Activated T-cell treated with anti-CD3 and anti-CD28 coated beads for 48 hours (primary cell): Measurements from ENCODE around the gene NAA16.
A peak's percentile ranks its signal among the peaks of the same experiment; 100 is the strongest.
"Not testable (repeated sequence)": the region's sequence is repeated elsewhere in the genome, so short reads cannot be mapped to it uniquely, and the experiment has no call there.

Source experiments
- DNase-seq: peaks from one replicate; pipeline ENCODE4 v3.0.0-alpha.2; 2020; ENCODE audit warnings: low read depth

NAA16 gene

DNA sequence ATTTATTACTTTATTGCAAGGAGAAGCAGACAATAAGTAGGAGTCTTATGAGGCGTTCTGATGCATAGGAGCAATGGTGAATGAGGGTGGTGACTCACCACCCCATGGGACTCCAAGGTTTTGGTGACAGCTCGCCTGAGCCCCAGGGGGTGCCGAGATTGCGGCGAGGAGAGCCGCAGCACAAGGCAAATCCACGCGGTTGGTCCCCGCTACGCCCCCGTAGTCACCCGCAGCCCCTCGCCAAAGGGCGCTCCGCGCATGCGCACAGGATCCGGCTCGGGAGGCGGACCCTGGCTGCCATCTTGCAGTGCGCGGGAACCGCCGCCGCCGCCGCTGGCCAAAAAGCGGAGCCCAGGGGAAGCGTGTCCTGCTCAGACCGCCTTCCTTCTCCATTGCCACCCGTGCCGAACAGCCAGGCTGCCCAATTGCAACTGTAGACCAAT is at the start of gene NAA16:
Gene NAA16, plus strand, starts transcription at position 305 of the 443 bp plus-strand sequence. CDS start 262 bp downstream, outside the sequence.
- DNase-seq: peak; percentile 97

DNA sequence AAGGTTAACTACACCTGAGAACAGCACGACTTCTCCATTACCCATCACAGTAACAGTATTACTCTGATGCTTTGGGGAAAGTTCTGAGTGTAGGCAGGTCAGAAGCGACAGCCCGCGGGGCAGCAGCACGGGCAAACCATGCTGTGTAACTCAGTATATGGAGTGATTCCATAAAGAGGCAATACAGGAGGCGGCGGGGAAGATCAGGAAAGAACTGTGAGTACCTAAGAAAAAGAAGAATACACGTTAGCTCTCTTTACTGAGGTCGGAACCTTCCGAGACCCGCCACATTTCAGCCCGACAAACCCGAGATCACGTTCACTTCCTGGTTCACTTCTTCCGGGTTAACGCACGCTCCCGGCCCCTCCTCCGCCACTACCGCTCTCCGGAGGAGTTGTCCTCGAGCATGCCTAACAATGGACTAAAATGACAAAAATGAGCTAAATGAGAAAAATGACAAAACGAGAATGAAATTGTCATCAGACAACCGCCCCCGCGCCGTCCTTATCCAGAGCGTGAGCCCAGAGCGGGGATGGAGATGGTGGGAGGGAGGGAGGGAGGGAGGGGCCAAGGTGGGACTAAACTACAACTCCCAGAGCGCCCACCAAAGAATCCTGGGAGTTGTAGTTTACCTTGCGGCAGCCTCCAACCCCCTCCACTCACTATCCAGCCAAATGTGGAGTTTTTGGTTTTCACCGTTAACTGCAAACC is 47.7 kb upstream of the NAA16 start, which contains the start of gene MTRF1:
Gene MTRF1, minus strand, starts transcription at position 316 of the 711 bp plus-strand sequence. CDS start 2,669 bp downstream, outside the sequence.
- peak; percentile 71 for DNase-seq

DNA sequence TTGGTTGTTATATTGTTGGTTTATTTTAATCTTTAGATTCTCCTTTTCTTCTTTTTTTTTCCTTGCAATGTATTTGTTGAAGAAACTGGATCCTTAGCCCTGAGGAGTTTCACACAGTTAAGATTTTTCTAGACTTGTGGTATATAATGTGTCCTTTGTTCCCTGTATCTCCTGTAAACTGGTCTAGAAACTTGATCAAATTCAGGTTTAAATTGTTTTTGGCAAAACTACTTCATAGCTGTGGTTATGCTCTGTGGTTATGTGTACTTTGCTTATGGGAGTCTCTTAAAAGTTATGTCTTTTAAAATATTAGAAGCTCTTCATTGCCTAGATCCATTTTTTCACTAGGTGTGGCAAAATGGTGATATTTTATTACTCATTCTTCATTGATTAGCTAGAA is 44.0 kb upstream of the NAA16 start:
- no peak for DNase-seq

DNA sequence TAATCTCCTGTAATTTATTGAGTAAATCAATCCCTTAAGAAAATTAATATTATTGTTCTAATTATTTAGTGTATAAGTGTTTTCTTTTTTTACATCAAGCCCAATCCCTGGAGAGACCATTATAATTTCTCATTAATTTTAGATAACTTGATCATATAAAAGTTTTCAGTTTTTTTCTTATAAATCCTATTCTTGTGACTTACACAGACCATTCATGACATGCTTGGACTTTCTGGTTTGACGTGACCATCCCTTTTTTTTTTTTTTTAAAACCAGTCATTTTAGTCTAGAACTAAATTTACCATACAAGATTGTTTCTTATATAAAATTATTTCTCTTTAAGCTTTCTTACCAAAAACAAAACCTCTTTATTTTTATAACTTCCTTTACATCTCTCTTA is 42.3 kb upstream of the NAA16 start:
- no peak for DNase-seq

DNA sequence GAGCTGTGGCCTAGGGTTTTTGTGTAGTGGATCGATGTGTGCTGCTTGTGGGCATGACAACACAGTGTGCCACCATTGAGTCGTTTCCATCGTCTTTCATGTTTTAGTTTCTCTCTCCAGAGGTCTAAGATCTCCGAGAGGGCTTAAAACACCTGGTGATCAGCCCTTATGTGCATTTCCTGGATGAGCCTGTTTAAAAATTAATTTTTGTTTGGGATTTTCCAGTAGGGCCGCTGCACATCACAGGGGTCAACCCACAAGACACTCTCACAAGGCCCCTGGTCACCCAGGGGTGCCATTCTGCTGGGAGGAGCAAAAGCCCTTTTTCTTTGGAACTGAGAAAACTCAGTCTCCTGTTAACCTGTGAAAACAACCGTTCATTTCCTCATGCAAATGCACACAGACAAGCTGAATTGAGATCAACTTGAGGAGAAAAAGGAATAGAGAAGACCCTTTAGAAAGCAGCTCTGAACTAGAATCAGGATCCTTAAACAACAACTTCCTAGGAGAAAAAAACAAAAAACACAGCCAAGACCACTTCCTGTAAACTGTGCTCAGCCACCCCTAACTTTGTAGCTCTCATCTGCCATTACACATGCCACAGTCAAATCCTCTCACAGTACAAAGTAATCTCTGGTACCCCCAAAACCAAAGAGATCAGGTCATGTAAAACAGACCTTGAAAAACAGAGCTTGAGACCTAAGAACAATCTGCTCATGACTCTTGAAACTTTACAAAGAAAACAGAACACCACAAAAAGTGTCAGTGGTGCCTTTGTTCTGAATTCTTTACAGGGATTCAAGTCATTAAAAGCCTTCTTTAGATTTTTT is 39.4 kb upstream of the NAA16 start:
- no peak for DNase-seq

DNA sequence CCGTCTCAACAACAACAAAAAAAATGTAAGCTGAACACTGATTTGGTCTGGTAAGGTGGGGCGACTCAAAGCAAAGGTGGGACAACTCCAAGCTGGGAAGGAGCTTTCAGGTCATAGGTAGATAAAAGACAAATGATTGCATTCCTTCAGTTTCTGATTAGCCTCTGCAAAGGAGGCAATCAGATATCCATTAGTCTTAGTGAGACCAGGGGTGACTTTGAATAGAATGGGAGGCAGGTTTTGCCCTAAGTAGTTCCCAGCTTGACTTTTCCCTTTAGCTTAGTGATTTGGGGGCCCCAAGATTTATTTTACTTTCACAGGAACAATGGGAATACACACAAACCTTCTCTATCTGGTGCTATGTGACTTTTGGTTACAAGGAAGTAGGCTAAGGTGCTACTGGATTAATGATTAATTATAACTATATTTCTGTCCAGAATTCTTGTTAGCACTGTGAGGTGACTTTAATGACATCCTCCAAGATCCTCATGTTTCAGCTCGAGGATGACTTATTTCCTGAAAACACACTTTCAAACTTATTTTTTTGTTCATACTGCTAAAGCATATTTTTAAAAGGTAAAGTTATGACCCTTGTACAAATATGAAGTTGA is 37.1 kb upstream of the NAA16 start:
- DNase-seq: no peak

DNA sequence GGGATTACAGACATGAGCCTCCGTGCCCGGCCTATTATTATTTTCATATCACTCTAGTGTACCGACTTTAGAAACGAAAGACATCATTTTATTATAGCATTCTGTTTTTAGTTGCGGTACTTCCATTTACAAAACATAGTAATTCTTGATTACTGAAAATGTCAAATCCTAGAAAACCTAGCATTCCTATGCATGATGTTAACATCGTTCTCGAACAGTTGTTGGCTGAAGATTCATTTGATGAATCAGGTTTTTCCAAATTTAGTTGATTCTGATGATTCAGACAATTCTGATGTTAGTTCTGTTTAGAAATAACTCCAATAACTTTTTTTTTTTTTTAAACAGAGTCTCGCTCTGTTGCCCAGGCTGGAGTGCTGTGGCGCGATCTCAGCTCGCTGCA is 36.2 kb upstream of the NAA16 start:
- no peak for DNase-seq

DNA sequence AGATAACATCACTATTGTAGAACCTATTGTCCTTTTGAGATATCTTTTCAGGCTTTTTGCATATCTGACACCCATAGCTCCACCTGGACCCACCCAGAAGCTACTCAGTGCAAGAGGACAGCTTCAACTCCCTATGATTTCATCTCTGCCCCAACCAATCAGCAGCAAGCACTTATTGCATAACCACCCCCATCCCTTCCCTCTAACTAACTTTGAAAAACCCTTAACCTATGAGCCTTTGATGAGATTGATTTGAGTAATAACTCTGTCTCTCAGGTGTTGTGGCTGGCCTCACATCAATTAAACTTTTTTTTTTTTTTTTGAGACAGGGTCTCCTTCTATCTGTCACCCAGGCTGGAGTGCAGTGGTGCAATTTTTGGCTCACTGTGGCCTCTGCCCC is 34.2 kb upstream of the NAA16 start:
- DNase-seq: no peak

DNA sequence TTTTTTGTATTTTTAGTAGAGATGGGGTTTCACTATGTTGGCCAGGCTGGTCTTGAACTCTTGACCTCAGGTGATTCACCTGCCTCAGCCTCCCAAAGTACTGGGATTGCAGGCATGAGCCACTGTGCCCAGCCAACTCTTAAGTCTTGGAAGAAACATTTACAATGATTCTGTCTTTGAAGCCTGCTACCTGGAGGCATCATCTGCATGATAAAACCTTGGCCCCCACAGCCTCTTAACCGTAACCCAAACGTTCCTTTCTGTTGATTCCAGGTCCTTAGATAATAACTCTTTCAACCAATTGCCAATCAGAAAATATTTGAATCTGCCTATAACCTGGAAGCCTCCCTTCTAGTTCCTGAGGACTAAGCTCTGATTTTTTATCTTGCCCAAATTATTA is 31.9 kb upstream of the NAA16 start:
- not testable (repeated sequence) for DNase-seq

DNA sequence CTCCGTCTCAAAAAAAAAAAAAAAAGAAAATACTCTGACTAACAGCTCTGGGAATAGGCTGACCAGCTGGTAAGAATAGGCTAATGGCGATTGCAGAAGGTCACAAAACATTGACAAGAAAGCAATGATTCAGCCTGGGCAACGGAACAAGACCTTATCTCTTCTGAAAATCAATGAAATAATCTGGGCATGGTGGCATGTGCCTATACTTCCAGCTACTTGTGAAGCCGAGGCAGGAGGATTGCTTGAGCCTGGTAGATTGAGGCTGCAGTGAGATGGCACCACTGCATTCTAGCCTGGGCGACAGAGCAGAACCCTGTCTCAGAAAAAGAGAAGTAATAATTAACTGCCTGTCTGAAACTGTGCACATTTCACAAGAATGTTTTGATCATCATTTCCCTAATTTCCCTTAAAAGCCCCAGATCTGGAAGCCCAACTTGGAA is 28.9 kb upstream of the NAA16 start:
- DNase-seq: no peak

DNA sequence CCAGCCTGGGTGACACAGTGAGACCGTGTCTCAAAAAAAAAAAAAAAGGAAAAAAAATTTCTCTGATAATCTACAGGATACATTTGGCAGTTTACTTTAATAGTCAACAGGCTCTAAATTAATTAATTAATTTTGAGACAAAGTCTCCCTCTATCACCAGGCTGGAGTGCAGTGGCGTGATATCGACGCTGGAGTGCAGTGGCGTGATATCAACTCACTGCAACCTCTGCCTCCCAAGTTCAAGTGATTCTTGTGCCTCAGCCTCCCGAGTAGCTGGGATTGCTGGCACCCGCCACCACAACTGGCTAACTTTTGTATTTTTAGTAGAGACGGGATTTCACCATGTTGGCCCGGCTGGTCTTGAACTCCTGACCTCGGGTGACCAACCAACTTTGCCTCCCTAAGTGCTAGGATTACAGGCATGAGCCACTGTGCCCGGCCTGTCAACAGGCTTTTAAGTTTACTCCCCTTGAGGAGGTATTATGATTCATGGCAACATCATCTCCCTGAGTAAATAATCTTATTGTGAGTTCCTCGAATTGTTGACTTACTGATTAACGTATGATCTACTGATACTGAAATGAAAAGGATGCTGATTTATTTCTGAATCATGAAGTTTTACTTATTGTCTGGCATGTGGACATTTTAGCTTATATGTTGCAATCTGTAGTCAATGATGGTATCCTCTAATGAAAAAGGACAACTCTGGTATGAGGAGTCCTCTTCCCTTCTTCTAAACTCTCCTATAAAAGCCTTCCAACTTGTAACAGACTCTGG is 26.4 kb upstream of the NAA16 start:
- no peak for DNase-seq

DNA sequence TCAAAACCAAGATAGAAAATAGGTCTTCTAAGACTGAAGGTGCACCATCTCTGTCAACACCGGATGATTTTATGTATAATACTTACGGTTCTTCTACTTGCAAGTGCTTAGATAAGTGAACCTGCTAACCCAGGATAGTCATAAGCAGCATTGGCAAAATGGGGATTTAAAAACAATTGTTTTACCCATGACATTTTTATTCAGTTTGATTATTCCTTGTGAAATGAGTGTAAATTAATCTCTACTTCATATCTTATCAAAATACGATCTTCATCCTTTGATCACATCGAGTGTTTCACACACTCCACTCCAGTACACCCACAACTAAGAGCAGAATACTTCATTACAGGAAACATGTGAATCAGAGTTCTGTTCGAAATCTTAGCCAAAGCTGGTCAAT is 24.7 kb upstream of the NAA16 start:
- no peak for DNase-seq

DNA sequence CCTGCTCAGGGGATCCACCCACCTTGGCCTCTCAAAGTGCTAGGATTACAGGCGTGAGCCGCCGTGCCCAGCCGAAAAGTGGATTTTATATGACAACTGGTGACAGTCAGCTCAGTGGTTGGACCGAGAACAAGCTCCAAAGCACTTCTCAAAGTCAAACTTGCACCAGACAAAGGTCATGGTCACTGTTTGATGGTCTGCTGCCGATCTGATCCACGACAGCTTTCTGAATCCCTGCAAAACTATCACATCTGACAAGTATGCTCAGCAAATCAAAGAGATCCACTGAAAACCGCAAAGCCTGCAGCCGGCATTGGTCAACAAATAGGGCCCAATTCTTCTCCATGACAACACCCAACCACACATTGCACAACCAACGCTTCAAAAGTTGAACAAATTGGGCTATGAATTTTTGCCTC is 21.6 kb upstream of the NAA16 start:
- no peak for DNase-seq

DNA sequence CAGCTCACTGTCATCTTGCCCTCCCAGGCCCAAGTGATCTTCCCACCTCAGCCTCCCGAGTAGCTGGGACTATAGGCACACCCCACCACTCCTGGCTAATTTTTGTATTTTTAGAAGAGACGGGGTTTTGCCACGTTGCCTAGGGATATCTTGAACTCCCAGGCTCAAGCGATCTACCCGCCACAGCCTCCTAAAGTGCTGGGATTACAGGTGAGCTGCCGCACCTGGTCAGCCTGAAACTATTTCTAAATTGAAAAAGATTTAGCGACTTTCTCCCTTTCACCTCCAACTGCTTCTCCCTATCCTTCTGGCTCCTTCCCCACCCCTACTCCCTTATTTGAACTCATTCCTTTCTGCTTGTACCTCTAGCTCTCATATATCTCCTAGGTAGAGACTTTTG is 19.8 kb upstream of the NAA16 start:
- DNase-seq: no peak

DNA sequence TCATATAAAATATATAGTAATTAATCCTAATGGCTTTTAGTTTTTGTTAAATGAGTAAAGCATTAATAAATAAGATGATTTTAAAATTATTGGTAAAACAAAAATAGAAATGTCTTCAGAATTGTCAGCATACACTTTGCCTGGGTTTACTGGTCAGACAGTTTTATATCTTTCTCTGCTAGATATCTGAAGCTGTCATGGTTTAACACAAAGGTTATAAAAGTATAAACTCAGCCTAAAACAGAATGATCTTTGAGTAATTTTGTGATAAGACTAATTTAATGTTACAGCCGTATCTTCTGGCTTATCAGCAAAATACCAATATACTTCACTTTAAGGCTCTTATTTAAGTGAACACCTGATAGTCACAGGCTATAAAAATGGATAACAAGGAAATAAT is 17.8 kb upstream of the NAA16 start:
- no peak for DNase-seq

DNA sequence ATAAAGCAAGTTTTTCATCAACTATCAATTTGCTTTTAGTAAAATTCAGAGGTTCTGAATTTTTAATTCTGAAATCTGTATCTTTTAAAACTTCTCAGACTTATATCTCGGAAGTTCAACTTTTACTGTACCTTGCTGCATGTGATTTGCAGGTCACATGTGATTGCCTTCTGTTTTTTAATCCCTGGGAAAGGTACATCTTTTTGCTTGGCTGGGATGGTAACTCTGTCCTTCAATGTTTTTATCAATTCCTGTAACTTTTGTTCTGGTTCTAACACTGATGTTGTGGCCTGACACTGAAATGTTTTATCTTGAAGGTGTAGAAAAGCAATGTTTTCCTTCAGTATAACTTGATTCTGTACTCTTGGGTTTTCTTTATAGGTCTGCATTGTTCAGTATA is 16.2 kb upstream of the NAA16 start:
- DNase-seq: no peak

DNA sequence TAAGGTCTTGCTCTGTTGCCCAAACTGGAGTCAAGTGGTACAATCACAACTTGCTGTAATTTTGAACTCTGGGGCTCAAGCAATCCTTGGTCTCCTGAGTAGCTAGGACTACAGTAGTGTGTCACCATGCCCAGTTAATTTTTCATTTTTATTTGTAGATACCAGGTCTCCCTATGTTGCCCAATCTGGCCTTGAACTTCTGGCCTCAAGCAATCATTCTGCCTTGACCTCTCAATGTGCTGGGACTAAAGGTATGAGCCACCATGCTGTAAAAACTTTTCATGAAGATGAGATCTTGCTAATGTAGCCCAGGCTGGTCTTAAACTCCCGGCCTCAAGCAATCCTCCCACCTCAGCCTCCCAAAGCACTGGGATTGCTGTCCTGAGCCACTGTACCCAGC is 15.1 kb upstream of the NAA16 start:
- DNase-seq: no peak

DNA sequence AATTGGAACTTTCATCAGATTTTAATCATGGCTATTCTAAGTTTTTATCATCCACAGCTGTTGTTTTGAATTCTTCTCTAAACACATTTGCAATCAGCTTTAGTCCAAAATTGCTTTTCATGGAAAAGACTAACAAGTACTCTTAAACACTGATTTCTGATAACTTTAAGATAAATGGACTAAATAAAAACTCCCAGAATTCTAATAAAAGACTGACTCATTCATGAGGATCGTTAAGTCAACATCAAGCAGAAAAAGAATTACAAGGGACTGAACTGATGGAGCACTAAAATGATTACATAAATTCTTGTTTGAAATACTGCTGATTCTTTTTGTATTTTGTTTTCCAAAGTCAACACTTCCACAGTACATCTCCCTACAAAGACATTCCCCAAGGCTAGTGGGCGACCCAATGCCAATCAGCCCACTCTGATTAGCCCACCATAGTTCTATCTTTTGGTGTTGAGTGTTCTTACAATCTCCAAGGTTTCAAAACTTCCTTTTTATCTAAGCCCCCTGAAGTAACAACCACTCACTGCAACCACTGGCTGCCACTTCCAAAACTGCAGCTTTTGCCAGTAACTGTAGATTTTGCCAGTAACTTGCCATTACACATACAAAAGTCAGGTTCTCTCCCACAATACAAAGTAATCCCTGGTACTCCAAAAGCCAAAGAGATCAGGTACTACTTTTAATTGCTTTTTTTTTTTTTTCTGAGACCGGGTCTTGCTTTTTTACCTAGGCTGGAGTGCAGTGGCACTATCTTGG is 14.0 kb upstream of the NAA16 start:
- no peak for DNase-seq

DNA sequence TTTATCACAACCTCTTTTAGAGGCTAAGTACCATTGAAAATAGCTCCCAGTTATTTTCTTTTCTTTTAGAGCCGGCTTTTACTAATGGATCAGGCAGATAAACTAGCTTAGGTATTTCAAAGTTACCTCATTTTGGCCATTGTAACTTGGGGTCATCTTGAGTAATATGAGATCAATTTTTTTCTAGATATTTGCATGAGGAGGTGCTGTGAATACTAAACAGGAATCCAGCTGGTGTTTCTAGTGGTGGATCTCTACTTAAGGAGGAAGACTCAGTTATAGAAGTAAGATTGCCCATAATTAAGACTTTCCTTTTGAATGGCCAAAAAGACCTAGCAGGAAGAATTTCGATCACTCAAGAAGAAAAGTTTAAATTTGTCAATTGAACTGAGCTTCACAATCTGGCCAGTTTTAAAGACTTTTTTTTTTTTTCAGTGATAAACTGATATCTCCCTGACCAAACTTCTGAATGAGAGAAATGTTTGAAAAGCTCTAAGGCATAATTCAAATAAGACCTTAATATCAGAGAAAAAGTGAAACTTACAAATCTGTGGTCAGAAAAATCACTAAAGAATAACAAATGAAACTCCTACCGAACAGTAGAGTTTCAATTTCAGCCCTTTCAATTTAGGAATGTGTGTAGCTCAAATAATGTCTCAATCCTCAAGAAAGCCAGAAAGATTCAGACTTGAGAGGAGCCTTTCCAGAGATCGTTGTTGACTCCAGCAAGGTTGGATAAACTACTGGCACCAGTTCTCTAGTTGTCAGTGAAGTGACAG is 11.6 kb upstream of the NAA16 start:
- no peak for DNase-seq

DNA sequence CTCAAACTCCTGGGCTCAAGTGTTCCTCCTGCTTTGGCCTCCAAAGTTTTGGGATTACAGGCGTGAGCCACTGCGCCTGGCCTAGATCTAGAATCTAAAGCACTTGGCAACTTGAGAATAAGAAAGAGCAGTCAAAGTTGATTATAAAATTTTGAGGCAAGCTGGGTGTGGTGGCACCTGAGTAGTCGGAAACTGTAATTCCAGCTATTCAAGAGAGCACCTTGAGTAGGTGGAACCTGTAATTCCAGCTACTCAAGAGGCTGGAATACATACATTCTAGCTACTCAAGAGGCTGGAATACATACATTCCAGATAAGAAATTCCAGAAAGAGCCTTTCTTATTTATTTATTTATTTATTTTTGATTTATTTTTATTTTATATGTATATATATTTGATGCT is 8.3 kb upstream of the NAA16 start:
- no peak for DNase-seq
